HG02852 (cell line): ENCODE results near the gene ASAH2B.

Source experiments
- ATAC-seq: cut with Tn5 transposase; IDR thresholded peaks from one replicate; pipeline ENCODE4 v1.9.1; 2021; ENCODE audit warnings: mild to moderate bottlenecking, moderate library complexity; ENCODE audit not compliant: unreplicated experiment

ASAH2B gene

DNA sequence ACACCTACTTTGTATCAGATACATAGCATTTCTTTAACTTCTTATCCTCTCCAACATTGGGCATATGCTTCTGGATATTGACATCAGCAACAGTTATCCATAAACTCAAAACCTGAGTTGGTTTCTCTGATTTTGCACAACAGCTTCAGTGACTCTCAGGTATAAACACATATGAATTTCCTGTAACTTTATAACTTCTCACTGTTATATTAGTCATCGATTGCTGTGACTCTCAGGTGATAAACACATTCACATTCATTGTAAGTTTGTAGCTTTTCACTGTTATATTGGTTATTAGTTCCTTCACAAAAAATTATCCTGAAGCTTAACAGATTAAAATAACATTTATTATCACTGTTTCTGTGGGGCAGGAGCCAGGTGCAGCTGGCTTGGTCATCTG, 57.0 kb downstream of the ASAH2B start:
- ATAC-seq, result no peak

DNA sequence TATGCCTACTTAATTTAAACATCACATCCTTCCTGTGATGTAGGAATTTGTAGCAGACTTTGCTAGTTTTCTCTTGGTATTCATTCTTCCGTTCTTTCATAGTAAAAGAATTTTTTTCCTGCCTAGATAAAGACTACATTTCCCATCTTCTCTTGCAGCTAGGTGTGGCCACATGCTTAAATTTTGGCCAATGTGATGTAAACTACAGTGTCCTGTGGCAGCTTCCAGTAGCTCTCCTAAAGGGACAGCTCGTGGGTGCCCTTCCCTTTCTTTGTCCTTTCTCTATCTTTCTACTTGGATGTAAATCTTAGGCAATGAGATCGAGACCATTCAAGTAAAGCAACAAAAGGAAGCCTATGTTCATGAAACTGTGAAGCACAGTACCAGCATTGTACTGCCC, 58.6 kb downstream of the ASAH2B start:
- no peak for ATAC-seq

DNA sequence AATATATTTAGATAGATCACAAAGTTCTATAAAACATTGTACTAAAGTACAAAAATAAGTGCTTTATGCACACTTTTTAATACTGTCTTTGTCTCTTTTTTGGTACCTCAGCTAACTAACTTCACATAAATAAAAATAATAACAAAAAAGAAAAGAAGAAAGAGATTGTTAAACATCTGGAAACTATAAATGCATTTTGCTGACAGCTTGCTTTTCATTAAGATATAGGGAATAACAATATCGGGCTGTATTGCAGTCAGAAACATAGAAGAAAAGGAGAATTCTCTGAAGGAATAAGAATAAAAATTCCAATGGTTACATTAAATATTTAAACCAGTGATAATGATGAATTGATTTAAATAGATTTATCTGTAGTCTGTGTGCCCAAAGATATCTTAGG, 59.9 kb downstream of the ASAH2B start:
- ATAC-seq, result no peak

DNA sequence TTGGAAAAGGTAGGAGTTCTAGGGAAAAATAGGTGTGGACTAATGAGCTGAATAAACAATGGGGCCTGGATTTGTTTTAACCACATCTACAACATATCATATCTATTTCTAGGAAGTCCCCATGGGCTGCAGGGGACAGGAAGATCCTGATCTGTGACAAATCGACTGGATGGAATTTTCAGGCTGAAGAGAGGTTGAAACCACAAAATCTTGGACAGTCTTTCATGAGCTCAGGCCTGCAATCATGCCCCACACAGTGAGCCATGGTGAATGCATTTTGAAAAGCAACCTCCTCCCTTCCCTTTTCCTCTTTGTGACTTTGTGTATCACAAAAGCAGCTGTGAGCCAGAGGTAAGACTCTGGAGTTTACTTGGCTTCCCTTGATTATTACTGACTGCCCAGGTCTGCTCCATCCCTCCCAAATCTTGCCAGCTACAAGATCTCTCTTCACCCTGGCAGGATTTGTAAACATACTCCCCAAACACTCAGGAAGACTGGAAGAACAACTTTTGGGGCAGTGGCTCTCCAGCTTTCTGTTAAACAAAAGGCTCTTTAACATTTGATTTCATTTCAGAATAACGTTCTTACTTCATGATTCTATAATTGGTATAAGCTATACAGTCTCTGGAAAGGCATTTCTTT, 66.4 kb downstream of the ASAH2B start:
- no peak for ATAC-seq

DNA sequence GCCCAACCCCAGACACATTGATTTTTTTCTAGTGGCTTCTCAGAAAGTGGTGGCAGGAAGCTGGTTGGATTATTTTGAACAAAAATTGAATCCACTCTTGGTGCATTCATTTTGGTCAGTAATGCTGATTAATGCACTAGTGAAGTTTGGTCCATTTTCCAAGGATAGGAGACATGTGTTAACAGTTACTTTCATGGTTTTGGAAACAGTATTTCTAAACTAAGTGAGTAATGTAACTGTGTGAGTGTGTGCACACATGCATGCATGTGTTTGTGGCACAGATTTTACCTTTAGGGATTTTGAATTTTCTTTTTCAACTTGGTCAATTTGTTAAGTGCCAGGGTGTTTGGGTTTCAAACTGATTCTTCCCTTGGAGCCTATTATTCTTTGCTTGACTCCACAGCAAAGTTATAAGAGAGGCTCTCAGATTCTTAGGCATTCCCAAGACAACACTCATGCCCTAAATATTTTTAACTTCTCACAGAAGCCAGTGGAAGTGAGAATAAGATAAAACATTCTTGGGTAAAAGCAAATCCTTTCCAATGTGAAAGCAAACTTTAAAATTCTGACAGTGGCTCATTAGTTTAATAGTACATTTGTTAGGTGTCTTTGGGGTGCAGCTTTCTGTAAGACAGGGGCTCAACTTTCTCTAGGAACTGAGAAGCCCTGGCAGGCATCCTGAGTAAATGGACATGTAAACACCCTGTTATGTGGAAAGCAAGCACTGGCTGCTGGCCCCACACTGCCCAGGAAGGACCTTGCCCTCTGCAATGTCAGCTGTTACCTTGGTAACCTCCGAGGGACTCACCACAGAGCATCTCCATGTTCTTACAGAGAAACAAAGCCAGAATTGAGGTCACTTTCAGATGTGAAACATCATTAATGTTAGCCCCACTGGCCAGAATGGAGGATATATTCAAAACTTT, 68.4 kb downstream of the ASAH2B start:
- no peak for ATAC-seq
